Naive thymus-derived CD4-positive, alpha-beta T cell (primary cell): ENCODE measurements around the gene ARHGAP42. TPM values are rescaled to one million over a fixed set of nuclear protein-coding genes. Genes with fewer than 3 reads are reported as not detected.

ENCODE experiments used
- ATAC-seq: fragments of 150-1000 bp; cut with Tn5 transposase; 2 replicates; pipeline ENCODE4 v1.10.0; 2021; ENCODE audit warnings: mild to moderate bottlenecking, moderate library complexity
- CTCF ChIA-PET: fragments of 350-600 bp; sonication (Branson Sonifier 250); formaldehyde crosslinking; loops from one replicate; lab custom pipeline; 2021; ENCODE audit warnings: antibody characterized with exemption; lab: Charles Lee
- POLR2A ChIA-PET: fragments of 350-600 bp; sonication (Branson Sonifier 250); formaldehyde crosslinking; loops from one replicate; lab custom pipeline; 2021; ENCODE audit warnings: antibody characterized with exemption, inconsistent platforms; lab: Charles Lee
- DNase-seq, 9 donors: peaks; one replicate each; pipeline versions ENCODE4 v3.0.0 to v3.0.0-alpha.2; 2020 to 2022; ENCODE audit warnings: mixed read lengths in 1 of 9
- H3K27ac ChIP-seq: one replicate; pipeline ENCODE4 v1.7.0; 2013; ENCODE audit warnings: mild to moderate bottlenecking, low read depth, low read length, moderate library complexity
- H3K27me3 ChIP-seq, 2 donors: one replicate each; pipeline ENCODE4 v1.7.0; 2013; ENCODE audit warnings: low read length in 2 of 2, mild to moderate bottlenecking in 2 of 2, moderate library complexity in 2 of 2; ENCODE audit not compliant: control insufficient read depth in 2 of 2, insufficient read depth in 2 of 2
- H3K36me3 ChIP-seq, 3 experiments: 1 replicate in 2 of 3; 2 replicates in 1 of 3; pipeline ENCODE4 v1.7.0; 2013; ENCODE audit warnings: low read length in 3 of 3, mild to moderate bottlenecking in 3 of 3, moderate library complexity in 1 of 3; ENCODE audit not compliant: insufficient read depth in 3 of 3, control insufficient read depth in 2 of 3
- H3K4me1 ChIP-seq, 2 donors: one replicate each; pipeline ENCODE4 v1.7.0; 2013; ENCODE audit warnings: low read length in 2 of 2, mild to moderate bottlenecking in 2 of 2, moderate library complexity in 1 of 2; ENCODE audit not compliant: control insufficient read depth in 2 of 2, insufficient read depth in 2 of 2
- H3K4me3 ChIP-seq: 2 replicates; pipeline ENCODE4 v1.7.0; 2013; ENCODE audit warnings: mild to moderate bottlenecking, low read length
- H3K9me3 ChIP-seq, 3 experiments: 1 replicate in 2 of 3; 2 replicates in 1 of 3; pipeline ENCODE4 v1.7.0; 2013; ENCODE audit warnings: low read length in 3 of 3; ENCODE audit not compliant: control insufficient read depth in 2 of 3
- H3K27ac Mint-ChIP-seq, 9 donors: one replicate each; pipeline ENCODE4 v1.8.0; 2020 to 2022; ENCODE audit warnings: mixed read lengths in 9 of 9, mild to moderate bottlenecking in 8 of 9, moderate library complexity in 5 of 9, inconsistent platforms in 2 of 9
- H3K27me3 Mint-ChIP-seq, 5 donors: one replicate each; pipeline ENCODE4 v1.8.0; 2021 to 2022; ENCODE audit warnings: mixed read lengths in 5 of 5, mild to moderate bottlenecking in 1 of 5
- H3K36me3 Mint-ChIP-seq, 5 donors: one replicate each; pipeline ENCODE4 v1.8.0; 2020 to 2022; ENCODE audit warnings: mixed read lengths in 5 of 5, mild to moderate bottlenecking in 3 of 5, inconsistent platforms in 1 of 5
- H3K4me1 Mint-ChIP-seq, 7 donors: one replicate each; pipeline ENCODE4 v1.8.0; 2020 to 2022; ENCODE audit warnings: mixed read lengths in 7 of 7, mild to moderate bottlenecking in 3 of 7, inconsistent platforms in 1 of 7
- H3K4me3 Mint-ChIP-seq, 10 donors: one replicate each; pipeline ENCODE4 v1.8.0; 2020 to 2022; ENCODE audit warnings: mild to moderate bottlenecking in 10 of 10, mixed read lengths in 10 of 10, moderate library complexity in 6 of 10, inconsistent platforms in 2 of 10
- H3K9me3 Mint-ChIP-seq, 11 donors: one replicate each; pipeline ENCODE4 v1.8.0; 2020 to 2022; ENCODE audit warnings: mixed read lengths in 11 of 11, mild to moderate bottlenecking in 4 of 11, inconsistent platforms in 1 of 11, moderate library complexity in 1 of 11
- intact Hi-C, 2 donors: fragments of 100-400 bp; cut with micrococcal nuclease; formaldehyde crosslinking; loops; one replicate each; pipeline ENCODE4 v1.15.1; 2023
- polyA plus RNA-seq, 2 donors: library from polyadenylated mRNA; unstranded; fragments of 300-500 nt; fragmentation: Illumina TruSeq; gene quantifications; one replicate each; pipeline ENCODE4 v1.2.3, GENCODE V29; 2021
- total RNA-seq, 6 experiments: library from RNA in 5 of 6; stranded (reverse) in 5 of 6; gene quantifications; 1 replicate in 5 of 6; 2 replicates in 1 of 6; pipeline ENCODE4 v1.2.3 and lab custom pipeline; 2021 to 2026

ARHGAP42 gene
- total and polyA plus RNA-seq, 7 experiments from 2014 or later, result 0.05 to 0.66 (median 0.21) TPM; not detected in 4

DNA sequence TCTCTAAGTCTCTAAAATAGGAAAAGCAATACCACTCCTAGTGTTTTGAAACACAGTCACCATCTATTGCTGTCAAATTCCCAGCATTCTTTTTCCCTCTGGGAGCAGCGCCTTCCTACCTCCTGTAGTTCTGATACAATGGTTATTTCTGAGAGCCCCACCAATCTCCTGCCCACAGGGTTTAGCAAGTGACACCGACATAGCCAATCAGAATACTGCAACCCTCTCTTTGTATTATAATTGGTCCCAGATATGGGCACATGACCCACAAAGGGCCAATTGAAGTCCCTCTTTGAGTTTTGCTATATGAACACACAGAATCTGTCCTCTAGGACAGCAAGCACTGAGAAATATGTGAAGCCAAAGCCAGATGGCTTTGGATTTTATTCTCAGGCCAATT is 16.9 kb upstream of the ARHGAP42 start:
- intact Hi-C loops, result no loop called here
- ChIA-PET CTCF (no interaction called here), POLR2A (no interaction called here)
- no peaks in the 10 kb centered on the region for H3K36me3 Mint-ChIP-seq
- no peak overlapping the region for H3K4me3 Mint-ChIP-seq
- ATAC-seq (no peak), DNase-seq (no peak)
- H3K9me3 Mint-ChIP-seq, result peaks cover 0 to 6% (median 0%) of the 10 kb centered on the region in 11 donors
- H3K9me3 ChIP-seq, result no peaks in the 10 kb centered on the region
- H3K27me3 ChIP-seq, result no peaks in the 10 kb centered on the region
- H3K36me3 ChIP-seq, result no peaks in the 10 kb centered on the region
- H3K27ac Mint-ChIP-seq, result no peak overlapping the region
- no peaks in the 10 kb centered on the region for H3K4me1 ChIP-seq
- H3K27me3 Mint-ChIP-seq, result no peaks in the 10 kb centered on the region
- H3K27ac ChIP-seq, result no peak overlapping the region
- no peak overlapping the region for H3K4me3 ChIP-seq
- no peaks in the 10 kb centered on the region for H3K4me1 Mint-ChIP-seq

DNA sequence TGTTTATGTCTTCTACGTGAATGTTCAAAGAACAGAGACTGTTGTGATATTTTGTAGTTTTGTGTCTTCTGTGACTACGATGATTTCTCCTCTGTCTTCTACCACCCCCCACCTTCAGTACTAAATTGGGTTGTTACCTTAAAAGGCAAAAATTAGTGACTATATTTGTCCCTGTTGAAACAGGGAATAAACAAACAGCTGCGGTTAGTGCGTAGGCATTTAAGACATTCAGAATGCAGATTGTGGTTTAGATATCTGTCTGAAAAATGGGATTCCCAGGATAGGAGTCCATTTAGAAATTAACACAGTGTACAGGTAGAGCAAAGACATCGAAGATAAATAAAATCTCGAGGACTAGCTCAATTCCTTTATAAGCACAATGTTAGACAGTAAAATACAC is 15.6 kb upstream of the ARHGAP42 start:
- Histone ChIP-seq H3K36me3 (no peaks in the 10 kb centered on the region), H3K4me3 (no peak overlapping the region), H3K27ac (no peak overlapping the region), H3K9me3 (no peaks in the 10 kb centered on the region), H3K27me3 (no peaks in the 10 kb centered on the region), H3K4me1 (no peaks in the 10 kb centered on the region)
- no peaks in the 10 kb centered on the region for H3K27me3 Mint-ChIP-seq
- no peaks in the 10 kb centered on the region for H3K4me1 Mint-ChIP-seq
- H3K9me3 Mint-ChIP-seq, result peaks cover 0 to 6% (median 0%) of the 10 kb centered on the region in 11 donors
- ChIA-PET POLR2A (no interaction called here), CTCF (no interaction called here)
- no peak for DNase-seq
- intact Hi-C loops, result no loop called here
- ATAC-seq, result no peak
- no peak overlapping the region for H3K4me3 Mint-ChIP-seq
- no peak overlapping the region for H3K27ac Mint-ChIP-seq
- H3K36me3 Mint-ChIP-seq, result no peaks in the 10 kb centered on the region

DNA sequence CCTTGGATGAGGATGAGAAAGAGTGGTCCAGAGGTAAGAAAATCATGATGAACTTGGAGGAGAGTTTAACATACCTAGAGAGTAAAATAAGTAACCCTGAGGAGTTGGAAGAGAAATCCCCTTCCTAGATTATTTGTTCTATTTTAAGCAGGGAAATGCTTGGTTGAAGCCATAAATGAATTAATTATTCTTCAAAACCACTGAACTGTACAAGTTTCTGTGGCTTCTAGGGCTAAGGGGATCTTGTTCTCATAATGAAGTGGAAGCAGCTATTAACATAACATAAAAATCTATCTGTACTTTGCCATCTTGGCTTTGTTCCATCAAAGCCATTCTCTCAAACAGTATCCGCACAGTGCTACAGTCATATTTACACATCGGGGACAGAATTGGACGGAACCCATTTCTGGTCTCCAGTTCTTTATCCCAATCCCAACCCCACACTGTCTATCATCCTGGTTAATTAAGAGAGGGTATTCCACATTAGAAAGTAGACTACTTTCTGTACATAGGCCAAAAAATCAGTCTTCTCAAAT is 14.5 kb upstream of the ARHGAP42 start:
- ATAC-seq, result no peak
- no peak overlapping the region for H3K4me3 Mint-ChIP-seq
- no peaks in the 10 kb centered on the region for H3K27me3 ChIP-seq
- no peak overlapping the region for H3K4me3 ChIP-seq
- H3K36me3 Mint-ChIP-seq, result no peaks in the 10 kb centered on the region
- H3K9me3 Mint-ChIP-seq, result peaks cover 0 to 6% (median 0%) of the 10 kb centered on the region in 11 donors
- H3K27ac ChIP-seq, result no peak overlapping the region
- CTCF ChIA-PET, result no interaction called here
- H3K27ac Mint-ChIP-seq, result no peak overlapping the region
- intact Hi-C loops, result no loop called here
- no peaks in the 10 kb centered on the region for H3K4me1 ChIP-seq
- H3K27me3 Mint-ChIP-seq, result no peaks in the 10 kb centered on the region
- no peak for DNase-seq
- H3K36me3 ChIP-seq, result no peaks in the 10 kb centered on the region
- POLR2A ChIA-PET, result no interaction called here
- no peaks in the 10 kb centered on the region for H3K4me1 Mint-ChIP-seq
- H3K9me3 ChIP-seq, result no peaks in the 10 kb centered on the region

DNA sequence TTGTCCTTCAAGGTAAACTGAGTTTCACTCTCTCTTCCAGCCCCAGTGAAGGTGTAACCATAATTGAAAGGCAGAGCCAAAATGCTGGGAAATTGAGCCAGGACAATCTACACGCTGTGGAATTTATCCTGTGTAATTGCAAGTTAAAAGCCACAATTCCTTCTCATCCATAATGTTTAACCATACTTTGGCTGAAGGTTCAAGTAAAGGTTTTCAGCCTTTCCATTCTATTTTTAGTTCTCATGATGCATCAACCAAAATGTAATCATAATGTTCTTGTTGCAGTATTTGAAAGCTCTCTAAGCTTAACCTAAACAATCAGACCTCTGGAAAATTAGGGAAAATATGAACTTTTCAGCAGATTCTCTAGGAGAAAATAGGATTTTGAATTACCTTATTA is 14.0 kb upstream of the ARHGAP42 start:
- no peaks in the 10 kb centered on the region for H3K27me3 ChIP-seq
- no peaks in the 10 kb centered on the region for H3K4me1 ChIP-seq
- intact Hi-C loops, result no loop called here
- Mint-ChIP-seq H3K27me3 (no peaks in the 10 kb centered on the region), H3K4me1 (no peaks in the 10 kb centered on the region), H3K9me3 (peaks cover 0 to 7% (median 0%) of the 10 kb centered on the region in 11 donors), H3K4me3 (no peak overlapping the region), H3K36me3 (no peaks in the 10 kb centered on the region), H3K27ac (no peak overlapping the region)
- H3K36me3 ChIP-seq, result no peaks in the 10 kb centered on the region
- ChIA-PET CTCF (no interaction called here), POLR2A (no interaction called here)
- H3K4me3 ChIP-seq, result no peak overlapping the region
- DNase-seq (no peak), ATAC-seq (no peak)
- no peaks in the 10 kb centered on the region for H3K9me3 ChIP-seq
- no peak overlapping the region for H3K27ac ChIP-seq

DNA sequence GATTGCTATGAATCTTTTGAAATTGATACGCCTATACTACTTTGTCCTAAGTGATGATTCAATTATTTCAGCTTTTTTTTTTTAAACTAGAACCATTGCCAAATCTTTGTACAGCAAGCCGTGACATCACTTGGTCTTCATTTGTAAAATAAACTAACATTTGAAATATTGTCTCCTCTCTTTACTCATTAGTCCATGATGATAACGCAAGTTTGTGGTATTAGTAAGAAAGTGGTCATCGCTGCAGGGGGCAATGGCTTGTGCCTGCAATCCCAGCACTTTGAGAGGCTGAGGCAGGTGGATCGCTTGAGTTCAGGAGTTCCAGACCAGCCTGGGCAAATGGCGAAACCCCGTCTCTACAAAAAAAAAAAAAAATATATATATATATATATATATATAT is 12.9 kb upstream of the ARHGAP42 start:
- no peaks in the 10 kb centered on the region for H3K27me3 Mint-ChIP-seq
- DNase-seq, result no peak
- Histone ChIP-seq H3K27ac (no peak overlapping the region), H3K9me3 (no peaks in the 10 kb centered on the region), H3K27me3 (no peaks in the 10 kb centered on the region), H3K4me3 (no peak overlapping the region), H3K36me3 (no peaks in the 10 kb centered on the region), H3K4me1 (no peaks in the 10 kb centered on the region)
- H3K36me3 Mint-ChIP-seq, result no peaks in the 10 kb centered on the region
- H3K4me3 Mint-ChIP-seq, result no peak overlapping the region
- intact Hi-C loops, result no loop called here
- H3K27ac Mint-ChIP-seq, result no peak overlapping the region
- ATAC-seq, result no peak
- peaks cover 0 to 9% (median 0%) of the 10 kb centered on the region in 11 donors for H3K9me3 Mint-ChIP-seq
- ChIA-PET CTCF (no interaction called here), POLR2A (no interaction called here)
- H3K4me1 Mint-ChIP-seq, result no peaks in the 10 kb centered on the region

DNA sequence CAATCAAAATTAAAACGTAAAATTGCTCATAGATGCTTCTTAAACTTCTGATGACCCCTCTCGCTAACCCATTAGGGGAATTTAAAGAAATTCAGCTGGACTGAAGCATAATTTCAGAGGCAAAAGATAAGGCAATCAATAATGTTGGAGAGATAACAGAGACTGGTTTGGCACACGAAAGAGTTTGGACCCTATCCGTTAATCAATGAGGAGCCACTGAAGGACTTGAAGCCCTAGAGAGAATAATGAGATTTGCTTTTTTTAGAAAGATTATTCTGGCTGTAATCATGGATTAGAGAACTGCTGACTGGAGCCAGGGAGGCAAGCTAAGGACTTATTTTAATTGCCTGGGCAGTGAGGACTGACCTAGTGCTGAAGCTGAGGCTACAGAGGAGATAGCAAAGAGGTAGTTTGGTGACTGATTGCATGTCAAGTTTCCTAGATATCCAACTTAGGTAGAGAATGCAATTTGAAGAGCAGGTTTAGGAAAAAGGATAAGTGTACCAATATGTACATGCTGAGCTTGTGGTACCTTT is 11.9 kb upstream of the ARHGAP42 start:
- Histone ChIP-seq H3K4me3 (no peak overlapping the region), H3K27ac (no peak overlapping the region), H3K36me3 (no peaks in the 10 kb centered on the region), H3K9me3 (no peaks in the 10 kb centered on the region), H3K27me3 (no peaks in the 10 kb centered on the region), H3K4me1 (no peaks in the 10 kb centered on the region)
- Mint-ChIP-seq H3K36me3 (no peaks in the 10 kb centered on the region), H3K4me1 (no peaks in the 10 kb centered on the region), H3K27me3 (no peaks in the 10 kb centered on the region), H3K9me3 (peaks cover 0 to 9% (median 0%) of the 10 kb centered on the region in 11 donors), H3K4me3 (no peak overlapping the region), H3K27ac (no peak overlapping the region)
- ChIA-PET POLR2A (interaction anchor here (0.6 kb wide), 1 partner anchor 28 kb away, joined by 5 read pairs; no protein-coding TSS in a partner anchor), CTCF (no interaction called here)
- no peak for ATAC-seq
- intact Hi-C loops, result no loop called here
- no peak for DNase-seq

DNA sequence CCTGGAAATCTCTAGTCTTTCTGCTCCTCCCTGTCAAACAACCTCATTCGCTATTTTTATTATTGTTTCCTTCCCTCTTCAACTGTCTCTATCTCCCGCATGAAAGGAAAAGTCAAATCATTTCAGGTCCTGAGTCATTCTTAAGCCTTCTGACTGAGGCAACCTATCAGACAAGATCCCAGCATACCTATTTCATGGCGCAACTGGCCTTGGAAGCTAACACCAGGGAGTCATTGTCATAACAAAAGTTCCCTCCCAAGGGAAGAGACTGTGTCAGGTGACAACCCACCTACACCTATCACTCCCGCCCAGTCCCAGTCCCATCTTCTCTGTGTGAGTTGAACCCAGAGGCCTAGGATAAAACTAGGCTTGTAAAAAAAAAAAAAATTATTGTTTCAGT is 10.2 kb upstream of the ARHGAP42 start:
- DNase-seq (no peak), ATAC-seq (no peak)
- Mint-ChIP-seq H3K36me3 (no peaks in the 10 kb centered on the region), H3K4me3 (no peak overlapping the region), H3K27ac (no peak overlapping the region), H3K9me3 (peaks cover 0 to 9% (median 2%) of the 10 kb centered on the region in 11 donors), H3K4me1 (peaks cover 0 to 5% (median 4%) of the 10 kb centered on the region in 7 donors), H3K27me3 (no peaks in the 10 kb centered on the region)
- Histone ChIP-seq H3K36me3 (no peaks in the 10 kb centered on the region), H3K4me3 (no peak overlapping the region), H3K9me3 (no peaks in the 10 kb centered on the region), H3K27ac (no peak overlapping the region), H3K27me3 (no peaks in the 10 kb centered on the region), H3K4me1 (peaks cover 0 to 4% of the 10 kb centered on the region in 2 donors)
- ChIA-PET POLR2A (no interaction called here), CTCF (no interaction called here)
- intact Hi-C loops, result no loop called here
